HG03558 (cell line): ENCODE results near the gene EBF3.

Experiments used
- ATAC-seq: cut with Tn5 transposase; IDR thresholded peaks from one replicate; pipeline ENCODE4 v1.9.1; 2021; ENCODE audit warnings: moderate number of reproducible peaks; ENCODE audit not compliant: unreplicated experiment; ENCODE audit errors: extremely low read depth

The EBF3 gene

GRCh38 chr10:129963641-129964501 lies at the start of gene EBF3:
Gene EBF3 (minus strand): TSS chr10:129964274. CDS start chr10:129963768, 506 bp downstream.
- no peak for ATAC-seq

GRCh38 chr10:130013335-130014262 lies 49.5 kb upstream of the EBF3 start:
- ATAC-seq = no peak

DNA sequence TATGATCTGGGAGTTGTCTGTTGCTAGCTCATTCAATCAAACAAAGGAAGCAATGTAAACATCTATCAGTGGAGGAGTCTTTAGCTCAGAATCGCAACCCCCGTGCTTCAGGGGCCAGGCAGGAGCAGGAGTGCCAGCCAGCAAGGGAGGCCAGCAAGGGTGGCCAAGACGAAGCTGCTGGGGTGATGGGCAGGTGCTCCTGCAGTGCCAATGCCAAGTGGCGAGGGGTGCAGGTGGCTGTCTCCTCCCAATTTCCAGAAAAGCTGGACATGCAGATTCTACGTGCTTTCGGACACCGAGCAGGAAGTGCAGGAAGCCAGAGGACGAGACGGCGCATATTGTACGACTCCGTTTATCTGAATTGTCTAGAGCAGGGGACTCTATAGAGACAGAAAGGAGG lies 48.1 kb upstream of the EBF3 start:
- ATAC-seq = no peak

DNA sequence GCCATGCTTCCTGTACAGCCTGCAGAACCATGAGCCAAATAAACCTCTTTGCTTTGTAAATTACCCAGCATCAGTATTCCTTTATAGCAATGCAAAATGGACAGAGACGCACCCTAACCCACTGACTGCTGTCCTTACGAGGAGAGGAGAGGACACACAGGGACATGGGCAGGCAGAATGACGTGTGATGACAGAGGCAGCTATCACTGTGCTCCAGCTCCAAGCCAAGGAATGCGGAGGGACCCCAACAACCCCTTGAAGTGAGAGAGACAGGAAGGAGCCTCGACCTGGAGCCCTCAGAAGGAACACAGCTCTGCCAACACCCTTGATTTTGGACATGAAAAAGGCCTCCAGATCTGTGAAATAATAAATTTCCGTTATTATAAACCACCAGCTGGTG lies 46.6 kb upstream of the EBF3 start:
- ATAC-seq = no peak

- no peak for ATAC-seq
Measured at GRCh38 chr10:130009228-130009627, 45.2 kb upstream of the EBF3 start.

GRCh38 chr10:130003787-130004613 lies 39.9 kb upstream of the EBF3 start:
- ATAC-seq = no peak

- ATAC-seq = no peak
Measured at GRCh38 chr10:130003166-130003565, 39.1 kb upstream of the EBF3 start.

- ATAC-seq = no peak
Measured at GRCh38 chr10:130002606-130003005, 38.5 kb upstream of the EBF3 start.

GRCh38 chr10:130000918-130001317 lies 36.8 kb upstream of the EBF3 start:
- no peak for ATAC-seq

DNA sequence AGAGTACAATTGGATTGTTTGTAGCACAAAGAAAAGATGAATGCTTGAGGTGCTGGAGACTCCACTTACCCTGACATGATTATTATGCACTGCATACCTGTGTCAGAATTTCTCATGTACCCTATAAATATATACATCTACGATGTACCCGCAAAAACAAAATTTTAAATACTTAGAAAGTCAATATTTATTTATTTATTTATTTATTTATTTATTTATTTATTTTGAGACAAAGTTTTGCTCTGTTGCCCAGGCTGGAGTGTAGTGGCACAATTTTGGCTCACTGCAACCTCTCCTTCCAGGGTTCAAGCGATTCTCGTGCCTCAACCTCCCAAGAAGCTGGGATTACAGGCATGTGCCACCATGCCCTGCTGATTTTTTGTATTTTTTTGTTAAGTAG lies 35.1 kb upstream of the EBF3 start:
- ATAC-seq = no peak

DNA sequence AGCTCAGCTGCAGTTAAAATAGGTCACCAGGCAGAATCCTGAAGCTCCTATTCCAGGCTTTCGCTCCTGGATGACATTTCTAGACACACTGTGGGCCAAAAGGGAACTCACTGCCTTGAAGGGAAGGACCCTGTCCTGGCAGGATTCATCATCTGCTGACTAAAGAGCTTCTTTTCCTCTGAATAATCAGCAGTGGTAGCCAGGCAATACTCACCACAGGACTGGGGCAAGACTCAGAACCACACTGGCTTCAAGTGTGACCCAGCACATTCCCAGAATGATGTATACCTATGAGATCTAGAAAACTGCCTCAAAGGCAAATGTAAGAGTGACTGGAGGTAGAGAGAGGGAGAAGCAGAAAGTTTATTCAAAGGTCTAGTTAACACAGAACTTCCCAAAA lies 29.5 kb upstream of the EBF3 start:
- ATAC-seq = no peak

- no peak for ATAC-seq
Measured at GRCh38 chr10:129992356-129992755, 28.3 kb upstream of the EBF3 start.

GRCh38 chr10:129982825-129983224 lies 18.8 kb upstream of the EBF3 start:
- no peak for ATAC-seq

- no peak for ATAC-seq
Measured at GRCh38 chr10:129978980-129979379, 14.9 kb upstream of the EBF3 start.

DNA sequence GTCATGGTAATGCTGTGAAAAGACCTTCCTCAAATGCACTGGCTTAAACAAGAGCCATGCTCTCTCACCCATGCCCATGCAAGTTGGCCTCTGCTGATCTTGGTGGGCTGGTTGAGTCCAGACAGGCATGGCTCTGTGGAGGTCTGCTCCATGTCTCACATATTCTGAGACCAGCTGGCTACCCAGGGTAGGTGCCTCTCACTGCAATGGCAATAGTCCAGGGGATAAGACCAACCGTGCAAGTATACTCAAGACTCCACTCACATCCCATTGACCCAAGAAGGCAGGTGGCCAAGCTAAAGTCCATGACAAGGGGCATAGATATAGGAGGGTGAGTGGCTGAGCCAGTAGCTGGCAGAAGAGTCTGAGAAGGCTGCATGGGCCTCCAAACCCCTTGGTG lies 14.2 kb upstream of the EBF3 start:
- no peak for ATAC-seq

DNA sequence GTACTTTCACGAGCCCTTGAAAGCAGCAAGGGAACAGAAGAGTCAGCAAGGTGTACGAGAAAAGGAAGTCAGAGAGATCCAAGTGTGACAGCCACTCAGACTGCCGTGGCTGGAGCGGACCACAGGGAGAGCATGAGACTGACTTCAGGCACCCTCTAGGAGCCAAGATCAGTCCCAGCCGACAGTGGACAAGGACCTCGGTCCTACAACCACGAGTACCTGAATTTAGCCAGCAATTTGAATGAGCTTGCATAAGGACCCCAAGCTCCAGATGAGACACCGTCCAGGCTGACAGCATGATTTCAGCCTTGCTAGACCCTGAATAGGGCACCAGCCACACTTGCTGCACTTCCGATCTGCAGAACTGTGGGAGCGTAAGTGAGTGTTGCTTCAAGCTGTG lies 13.7 kb upstream of the EBF3 start:
- no peak for ATAC-seq

DNA sequence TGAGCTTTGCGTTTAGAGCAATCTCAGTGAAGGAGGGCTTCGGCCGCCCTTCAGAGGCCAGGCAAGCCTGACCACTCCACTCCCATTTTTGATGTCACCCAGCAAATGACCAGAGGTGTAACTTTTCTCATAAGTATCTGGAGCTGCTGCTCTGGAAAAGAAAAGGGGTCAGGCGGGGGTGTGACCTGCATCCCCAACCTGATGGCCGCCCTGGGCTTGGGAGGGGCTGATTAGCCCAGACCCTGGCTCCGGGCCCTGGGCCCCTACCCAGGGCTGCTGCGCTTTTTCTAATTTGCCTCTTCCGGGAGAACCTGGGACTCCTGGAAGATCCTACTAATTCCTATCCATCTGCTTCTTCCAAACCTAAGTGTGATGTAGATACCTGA lies 9.6 kb upstream of the EBF3 start:
- no peak for ATAC-seq

GRCh38 chr10:129972966-129973673 lies 9.0 kb upstream of the EBF3 start:
- ATAC-seq = no peak

GRCh38 chr10:129972145-129972965 lies 8.3 kb upstream of the EBF3 start:
- no peak for ATAC-seq
